ENCODE data around the gene MINAR1.
A peak's percentile ranks its signal among the peaks of the same experiment; 100 is the strongest.
"Not testable (repeated sequence)": the region's sequence is repeated elsewhere in the genome, so short reads cannot be mapped to it uniquely, and the experiment has no call there.

MINAR1 gene

DNA sequence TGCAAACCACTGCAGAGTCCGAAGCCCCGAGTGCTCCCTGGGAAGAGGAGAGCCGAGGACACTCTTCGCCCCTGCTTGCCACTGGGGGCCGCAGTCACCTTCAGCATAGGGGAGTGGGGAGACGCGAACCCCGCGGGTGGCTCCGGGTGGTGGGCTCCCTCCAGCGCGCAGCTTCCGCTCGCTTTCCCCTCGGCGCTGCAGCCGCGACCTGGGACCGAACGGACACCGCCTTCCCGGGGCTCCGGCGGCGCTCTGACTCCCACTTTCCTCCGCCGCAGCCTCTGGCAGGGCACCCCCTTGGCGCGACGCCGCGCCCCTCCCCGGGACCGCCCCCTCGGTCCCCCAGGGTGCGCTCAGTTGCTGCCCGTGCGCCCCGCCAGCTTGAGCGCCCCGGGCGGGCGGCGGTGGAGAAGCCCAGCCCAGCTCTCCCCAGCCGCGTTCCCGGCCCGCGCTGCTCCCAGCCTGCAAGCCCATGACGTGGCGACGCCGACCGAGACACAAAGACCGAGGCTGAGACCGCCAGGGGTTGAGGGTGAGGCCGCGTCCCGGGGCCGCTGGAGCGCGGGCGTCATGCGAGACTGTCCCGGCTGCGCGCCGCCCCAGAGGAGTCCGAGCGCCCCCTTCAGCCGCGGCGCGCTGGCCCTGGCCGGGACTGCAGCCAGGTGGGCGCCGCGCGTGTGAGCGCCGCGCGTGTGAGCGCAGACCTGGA, at the start of gene MINAR1:
TSS of gene MINAR1 (plus strand) at position 701 of the 709 bp plus-strand sequence. CDS start 23,812 bp downstream, outside the sequence.
- DNase-seq, result peak; percentile 23

- DNase-seq, result no peak
Measured at GRCh38 chr15:79394231-79394630, 37.9 kb upstream of the MINAR1 start.

GRCh38 chr15:79396850-79397249, 35.3 kb upstream of the MINAR1 start:
- no peak for DNase-seq

GRCh38 chr15:79397269-79397910, 34.7 kb upstream of the MINAR1 start:
- DNase-seq, result no peak

DNA sequence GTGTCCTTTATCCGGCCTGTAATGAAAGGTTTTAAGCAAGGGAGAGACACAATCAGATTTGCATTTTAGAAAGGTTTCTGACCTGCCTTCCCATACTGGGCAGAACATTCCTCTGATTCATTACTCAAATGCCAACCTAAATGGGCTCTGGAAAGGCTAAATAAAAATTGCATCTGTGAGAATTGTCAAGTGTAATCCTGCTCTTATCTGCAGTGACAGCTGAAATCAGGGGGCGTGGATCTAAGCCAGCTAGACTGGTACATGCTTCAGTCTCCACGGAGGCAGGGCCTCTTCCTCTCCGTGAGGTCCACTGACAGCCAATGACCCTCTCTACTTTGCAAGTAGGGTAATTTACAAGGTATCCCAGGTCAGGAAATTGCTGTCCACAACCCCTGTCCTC, 32.5 kb upstream of the MINAR1 start:
- no peak for DNase-seq

DNA sequence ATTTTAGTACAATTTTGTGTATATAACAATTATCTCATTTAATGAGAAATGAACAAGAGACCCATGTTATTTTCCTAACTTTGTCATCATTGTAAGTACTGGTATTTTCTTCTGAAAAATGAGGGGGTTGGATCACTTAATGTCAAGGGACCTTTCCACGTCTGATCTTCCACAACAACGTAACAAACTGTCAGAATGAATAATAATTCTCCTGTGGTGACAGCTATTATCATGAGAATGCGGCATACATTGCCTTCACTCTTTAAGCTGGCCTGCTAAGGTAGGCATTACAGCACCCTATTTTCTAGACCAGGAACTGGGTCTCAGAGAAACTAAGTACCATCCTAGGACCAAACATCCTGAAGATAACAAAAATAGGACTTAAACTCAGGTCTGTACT, 31.5 kb upstream of the MINAR1 start:
- DNase-seq, result no peak

- no peak for DNase-seq
Measured at GRCh38 chr15:79401301-79401700, 30.8 kb upstream of the MINAR1 start.

- no peak for DNase-seq
Measured at GRCh38 chr15:79402136-79402535, 30.0 kb upstream of the MINAR1 start.

- no peak for DNase-seq
Measured at GRCh38 chr15:79403501-79403900, 28.6 kb upstream of the MINAR1 start.

DNA sequence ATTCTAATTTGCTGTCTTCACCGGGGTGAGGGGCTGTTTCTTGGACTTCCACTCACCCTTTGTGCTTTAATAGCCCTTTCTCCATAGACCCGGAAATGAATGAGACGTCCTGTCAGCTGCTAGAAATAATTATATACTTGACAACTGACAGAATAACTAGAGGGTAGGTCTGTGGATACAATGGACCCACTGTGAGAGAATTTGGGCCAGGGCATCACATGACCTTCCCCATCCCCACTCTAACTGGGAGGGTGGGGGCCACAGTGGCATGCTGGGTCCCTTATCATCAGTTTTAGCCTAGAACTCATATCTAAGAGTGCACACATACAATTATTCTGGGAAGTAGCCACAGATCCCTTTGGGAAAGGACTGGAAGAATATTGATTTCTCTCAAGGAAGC, 25.9 kb upstream of the MINAR1 start:
- DNase-seq, result no peak

DNA sequence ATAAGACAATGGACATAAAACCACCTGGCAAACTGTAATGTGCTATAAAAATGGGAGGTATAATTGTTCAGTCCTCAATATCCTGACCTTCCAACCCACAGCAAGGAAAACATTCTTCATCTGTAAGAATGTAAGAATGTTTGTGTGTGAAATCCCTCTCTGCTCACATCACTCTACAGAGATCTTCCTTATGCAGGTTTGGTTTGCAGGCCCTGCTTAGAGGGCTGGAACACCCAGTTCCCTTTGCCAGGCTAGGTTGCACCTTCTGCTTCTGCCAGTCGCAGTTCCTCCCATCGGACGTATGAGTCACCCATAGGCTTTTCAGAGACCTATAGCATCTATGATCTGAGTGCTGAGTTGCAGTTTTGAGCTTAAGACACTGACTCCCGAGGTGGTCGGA, 24.1 kb upstream of the MINAR1 start:
- DNase-seq, result no peak

GRCh38 chr15:79410237-79410636, 21.9 kb upstream of the MINAR1 start:
- no peak for DNase-seq

- no peak for DNase-seq
Measured at GRCh38 chr15:79412010-79412409, 20.1 kb upstream of the MINAR1 start.

GRCh38 chr15:79412429-79412828, 19.7 kb upstream of the MINAR1 start:
- no peak for DNase-seq

DNA sequence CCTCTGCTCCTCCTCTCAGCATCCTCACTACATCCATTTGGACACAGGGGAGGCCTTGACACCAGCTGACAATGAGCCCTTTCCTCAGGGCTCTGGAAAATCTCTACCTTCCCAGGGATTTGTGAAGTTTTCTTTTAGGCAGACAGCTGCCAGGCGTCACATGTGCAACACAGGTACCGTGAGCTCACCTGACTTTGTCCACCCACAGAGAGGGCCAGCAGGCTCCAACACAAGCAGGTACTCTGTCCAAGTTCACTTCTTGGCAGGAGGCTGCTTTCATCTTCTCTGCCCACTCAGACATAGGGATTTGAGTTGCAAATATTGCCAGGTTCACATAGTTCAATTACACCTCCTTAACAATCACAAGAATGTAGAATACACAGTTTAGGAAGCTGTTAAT, 15.3 kb upstream of the MINAR1 start:
- no peak for DNase-seq

- DNase-seq, result no peak
Measured at GRCh38 chr15:79418693-79419279, 13.3 kb upstream of the MINAR1 start.

DNA sequence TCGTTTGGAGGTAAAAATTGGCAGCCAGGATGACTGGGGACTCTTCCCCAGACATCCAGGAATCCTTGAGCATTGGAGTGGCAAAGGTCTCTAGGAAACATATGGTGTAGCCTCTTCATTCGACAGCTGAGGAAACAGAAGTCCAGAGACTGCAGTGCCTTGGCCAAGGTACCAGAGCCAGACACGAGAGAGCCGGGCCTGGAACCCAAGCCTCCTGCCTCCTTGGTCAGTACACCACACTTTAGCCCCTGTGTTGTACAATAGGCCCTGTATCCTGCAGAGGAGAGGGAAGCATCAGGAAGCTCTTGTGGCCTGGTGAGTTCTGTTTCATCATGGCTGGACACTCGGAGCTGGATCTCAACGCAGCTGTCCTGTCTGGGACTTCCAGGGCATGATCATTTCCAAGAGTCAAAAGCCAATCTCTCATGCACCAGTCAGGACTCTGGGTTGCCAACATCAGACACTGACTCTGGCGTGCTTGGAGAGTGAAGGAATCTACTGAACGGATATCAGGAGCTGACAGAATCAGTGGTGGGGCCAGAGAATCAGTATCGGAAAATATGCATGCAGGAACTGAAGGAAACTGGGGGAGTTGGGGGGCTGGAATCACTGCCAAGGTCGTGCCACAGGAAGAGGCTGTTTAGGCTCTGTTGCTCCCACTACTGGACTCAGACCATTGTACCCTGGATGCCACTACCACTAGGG, 6.4 kb upstream of the MINAR1 start:
- no peak for DNase-seq

GRCh38 chr15:79426899-79427298, 5.2 kb upstream of the MINAR1 start:
- DNase-seq, result not testable (repeated sequence)

- DNase-seq, result no peak
Measured at GRCh38 chr15:79427781-79428598, 4.1 kb upstream of the MINAR1 start.

DNA sequence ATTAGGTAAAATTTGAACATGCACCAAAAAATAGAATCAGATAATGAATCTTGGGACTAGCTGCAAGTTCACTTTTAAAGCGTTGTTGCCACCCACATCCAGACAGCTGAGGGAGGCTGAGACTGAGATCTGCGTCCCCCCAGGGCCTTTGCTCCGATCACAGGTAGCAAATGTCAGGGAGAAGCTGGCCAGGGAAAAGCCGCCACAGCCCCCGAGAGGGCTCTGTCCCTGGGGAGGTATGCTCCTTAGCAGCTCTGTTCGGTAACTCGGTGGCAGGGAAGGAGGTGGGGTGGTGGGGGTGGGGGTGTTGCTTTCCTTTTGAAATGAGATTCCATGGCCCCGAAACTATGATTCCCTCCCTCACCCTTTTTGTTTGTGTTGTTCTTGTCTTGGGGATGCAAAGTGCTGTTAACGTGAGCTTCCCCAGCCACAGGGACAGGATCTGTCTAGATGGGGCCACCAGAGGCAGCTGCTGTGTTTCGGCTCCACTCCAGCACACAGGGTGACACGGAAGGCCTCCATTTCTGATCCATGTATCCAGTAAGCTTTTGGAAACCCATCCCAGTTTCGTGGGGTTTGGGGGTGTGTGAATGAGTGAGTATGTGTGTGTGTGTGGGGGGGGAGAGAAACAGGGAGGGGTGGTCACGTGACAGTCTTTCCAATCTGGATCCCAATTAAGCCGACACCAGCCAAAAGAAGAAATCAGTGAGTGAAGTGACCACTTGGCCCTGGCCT, 1.1 kb upstream of the MINAR1 start:
- no peak for DNase-seq

DNA sequence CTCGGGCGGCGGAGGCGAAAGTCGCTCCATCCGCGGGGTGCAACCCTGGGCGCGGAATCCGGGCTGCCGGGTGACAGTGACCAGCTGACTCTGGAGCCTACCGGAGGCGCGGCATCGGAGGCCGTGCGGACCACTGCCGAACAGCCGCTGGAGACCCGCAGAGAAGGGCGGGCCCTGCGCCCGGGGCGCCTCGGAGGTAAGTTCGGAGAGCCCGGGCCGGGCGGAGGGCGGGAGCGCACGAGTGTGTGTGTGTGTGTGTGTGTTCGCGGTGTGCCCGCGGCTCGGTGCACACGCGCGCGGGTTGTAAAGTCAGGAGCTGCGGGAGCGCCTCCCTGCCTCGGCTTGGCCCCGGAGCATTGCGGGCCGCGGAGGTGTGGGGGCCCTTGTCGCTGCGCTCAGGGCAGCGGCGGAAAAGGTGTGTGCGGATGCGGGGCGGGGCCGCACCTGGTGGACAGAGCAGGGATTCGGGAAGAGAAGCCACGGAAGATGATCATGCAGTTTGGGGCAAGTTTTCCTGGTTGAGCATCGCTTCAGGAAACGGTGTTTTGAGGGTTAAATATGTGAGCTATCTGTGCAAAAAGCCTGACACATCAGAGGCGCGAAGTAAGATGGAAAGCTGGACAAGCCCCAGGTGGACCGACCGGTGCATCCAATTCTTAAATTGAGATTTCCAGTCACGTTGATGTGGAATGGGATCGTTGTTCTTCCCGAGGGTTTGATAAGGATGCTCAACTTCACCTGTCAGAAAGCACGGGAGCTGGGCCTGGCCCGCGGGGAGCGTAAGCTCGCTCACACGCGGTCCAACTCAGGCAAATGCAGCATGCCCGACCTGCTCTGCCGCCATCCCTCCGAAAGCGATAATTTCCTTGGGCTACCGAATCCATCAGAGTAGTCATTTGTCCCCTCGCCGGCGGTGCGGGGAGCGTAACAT, 474 bp downstream of the MINAR1 start:
- DNase-seq, result no peak
